Measurements from ENCODE around the gene ADGRB3.
"Not testable (repeated sequence)": the region's sequence is repeated elsewhere in the genome, so short reads cannot be mapped to it uniquely, and the experiment has no call there.

Gene ADGRB3

GRCh38 chr6:68958327-68958726, 323.2 kb downstream of the ADGRB3 start:
- Histone ChIP-seq H3K9me3 (ENCODE audit: control insufficient read depth in 5 of 5, low read length in 5 of 5) (no peaks in the 10 kb centered on the region), H3K27ac (ENCODE audit: low read depth, low read length) (no peak overlapping the region), H3K9ac (ENCODE audit: low read length in 5 of 5) (no peak overlapping the region), H3K4me3 (ENCODE audit: low read depth in 1 of 5, low read length in 5 of 5) (no peak overlapping the region), H3K4me1 (ENCODE audit: control insufficient read depth in 5 of 5, insufficient read depth in 5 of 5, low read length in 5 of 5) (no peaks in the 10 kb centered on the region), H3K27me3 (ENCODE audit: control insufficient read depth in 5 of 5, insufficient read depth in 4 of 5, low read length in 5 of 5) (no peaks in the 10 kb centered on the region), H3K36me3 (ENCODE audit: control insufficient read depth in 5 of 5, insufficient read depth in 5 of 5, low read length in 5 of 5) (no peaks in the 10 kb centered on the region)

- Histone ChIP-seq H3K27me3 (ENCODE audit: control insufficient read depth in 5 of 5, insufficient read depth in 4 of 5, low read length in 5 of 5) (no peaks in the 10 kb centered on the region), H3K36me3 (ENCODE audit: control insufficient read depth in 5 of 5, insufficient read depth in 5 of 5, low read length in 5 of 5) (no peaks in the 10 kb centered on the region), H3K9ac (ENCODE audit: low read length in 5 of 5) (no peak overlapping the region), H3K27ac (ENCODE audit: low read depth, low read length) (no peak overlapping the region), H3K4me3 (ENCODE audit: low read depth in 1 of 5, low read length in 5 of 5) (no peak overlapping the region), H3K9me3 (ENCODE audit: control insufficient read depth in 5 of 5, low read length in 5 of 5) (no peaks in the 10 kb centered on the region), H3K4me1 (ENCODE audit: control insufficient read depth in 5 of 5, insufficient read depth in 5 of 5, low read length in 5 of 5) (peaks cover 0 to 6% (median 0%) of the 10 kb centered on the region in 5 donors)
Observed at GRCh38 chr6:68967549-68968300, 332.6 kb downstream of the ADGRB3 start.

- no peak overlapping the region for H3K27ac ChIP-seq (ENCODE audit: low read depth, low read length)
- H3K36me3 ChIP-seq (ENCODE audit: control insufficient read depth in 5 of 5, insufficient read depth in 5 of 5, low read length in 5 of 5): no peaks in the 10 kb centered on the region
Observed at GRCh38 chr6:68968301-68968649, 333.2 kb downstream of the ADGRB3 start.

GRCh38 chr6:68973066-68973465, 338.0 kb downstream of the ADGRB3 start:
- no peak overlapping the region for H3K27ac ChIP-seq (ENCODE audit: low read depth, low read length)
- peaks cover 0 to 4% (median 0%) of the 10 kb centered on the region in 5 donors for H3K4me1 ChIP-seq (ENCODE audit: control insufficient read depth in 5 of 5, insufficient read depth in 5 of 5, low read length in 5 of 5)
- no peaks in the 10 kb centered on the region for H3K36me3 ChIP-seq (ENCODE audit: control insufficient read depth in 5 of 5, insufficient read depth in 5 of 5, low read length in 5 of 5)
- no peaks in the 10 kb centered on the region for H3K27me3 ChIP-seq (ENCODE audit: control insufficient read depth in 5 of 5, insufficient read depth in 4 of 5, low read length in 5 of 5)
- H3K9ac ChIP-seq (ENCODE audit: low read length in 5 of 5): no peak overlapping the region
- H3K4me3 ChIP-seq (ENCODE audit: low read depth in 1 of 5, low read length in 5 of 5): no peak overlapping the region
- H3K9me3 ChIP-seq (ENCODE audit: control insufficient read depth in 5 of 5, low read length in 5 of 5): no peaks in the 10 kb centered on the region

More at GRCh38 chr6:68968301-68968649, 333.2 kb downstream of the ADGRB3 start:
- Histone ChIP-seq H3K9ac (ENCODE audit: low read length in 5 of 5) (no peak overlapping the region), H3K4me1 (ENCODE audit: control insufficient read depth in 5 of 5, insufficient read depth in 5 of 5, low read length in 5 of 5) (peaks cover 0 to 6% (median 0%) of the 10 kb centered on the region in 5 donors), H3K4me3 (ENCODE audit: low read depth in 1 of 5, low read length in 5 of 5) (no peak overlapping the region), H3K9me3 (ENCODE audit: control insufficient read depth in 5 of 5, low read length in 5 of 5) (no peaks in the 10 kb centered on the region), H3K27me3 (ENCODE audit: control insufficient read depth in 5 of 5, insufficient read depth in 4 of 5, low read length in 5 of 5) (no peaks in the 10 kb centered on the region)

GRCh38 chr6:68975064-68975463, 340.0 kb downstream of the ADGRB3 start:
- Histone ChIP-seq H3K9ac (ENCODE audit: low read length in 5 of 5) (no peak overlapping the region), H3K27me3 (ENCODE audit: control insufficient read depth in 5 of 5, insufficient read depth in 4 of 5, low read length in 5 of 5) (no peaks in the 10 kb centered on the region), H3K4me3 (ENCODE audit: low read depth in 1 of 5, low read length in 5 of 5) (no peak overlapping the region), H3K4me1 (ENCODE audit: control insufficient read depth in 5 of 5, insufficient read depth in 5 of 5, low read length in 5 of 5) (peaks cover 0 to 4% (median 0%) of the 10 kb centered on the region in 5 donors), H3K36me3 (ENCODE audit: control insufficient read depth in 5 of 5, insufficient read depth in 5 of 5, low read length in 5 of 5) (no peaks in the 10 kb centered on the region), H3K9me3 (ENCODE audit: control insufficient read depth in 5 of 5, low read length in 5 of 5) (no peaks in the 10 kb centered on the region), H3K27ac (ENCODE audit: low read depth, low read length) (no peak overlapping the region)

GRCh38 chr6:68975816-68976215, 340.7 kb downstream of the ADGRB3 start:
- Histone ChIP-seq H3K27ac (ENCODE audit: low read depth, low read length) (no peak overlapping the region), H3K27me3 (ENCODE audit: control insufficient read depth in 5 of 5, insufficient read depth in 4 of 5, low read length in 5 of 5) (no peaks in the 10 kb centered on the region), H3K36me3 (ENCODE audit: control insufficient read depth in 5 of 5, insufficient read depth in 5 of 5, low read length in 5 of 5) (no peaks in the 10 kb centered on the region), H3K4me1 (ENCODE audit: control insufficient read depth in 5 of 5, insufficient read depth in 5 of 5, low read length in 5 of 5) (peaks cover 0 to 4% (median 0%) of the 10 kb centered on the region in 5 donors), H3K4me3 (ENCODE audit: low read depth in 1 of 5, low read length in 5 of 5) (no peak overlapping the region), H3K9me3 (ENCODE audit: control insufficient read depth in 5 of 5, low read length in 5 of 5) (no peaks in the 10 kb centered on the region), H3K9ac (ENCODE audit: low read length in 5 of 5) (no peak overlapping the region)

GRCh38 chr6:68976260-68976659, 341.2 kb downstream of the ADGRB3 start:
- Histone ChIP-seq H3K27me3 (ENCODE audit: control insufficient read depth in 5 of 5, insufficient read depth in 4 of 5, low read length in 5 of 5) (no peaks in the 10 kb centered on the region), H3K9ac (ENCODE audit: low read length in 5 of 5) (no peak overlapping the region), H3K27ac (ENCODE audit: low read depth, low read length) (no peak overlapping the region), H3K4me1 (ENCODE audit: control insufficient read depth in 5 of 5, insufficient read depth in 5 of 5, low read length in 5 of 5) (peaks cover 0 to 4% (median 0%) of the 10 kb centered on the region in 5 donors), H3K36me3 (ENCODE audit: control insufficient read depth in 5 of 5, insufficient read depth in 5 of 5, low read length in 5 of 5) (no peaks in the 10 kb centered on the region), H3K4me3 (ENCODE audit: low read depth in 1 of 5, low read length in 5 of 5) (no peak overlapping the region), H3K9me3 (ENCODE audit: control insufficient read depth in 5 of 5, low read length in 5 of 5) (no peaks in the 10 kb centered on the region)

- H3K27ac ChIP-seq (ENCODE audit: low read depth, low read length): no peak overlapping the region
- no peaks in the 10 kb centered on the region for H3K27me3 ChIP-seq (ENCODE audit: control insufficient read depth in 5 of 5, insufficient read depth in 4 of 5, low read length in 5 of 5)
- peaks cover 0 to 4% (median 0%) of the 10 kb centered on the region in 5 donors for H3K4me1 ChIP-seq (ENCODE audit: control insufficient read depth in 5 of 5, insufficient read depth in 5 of 5, low read length in 5 of 5)
- H3K36me3 ChIP-seq (ENCODE audit: control insufficient read depth in 5 of 5, insufficient read depth in 5 of 5, low read length in 5 of 5): no peaks in the 10 kb centered on the region
- no peak overlapping the region for H3K9ac ChIP-seq (ENCODE audit: low read length in 5 of 5)
- H3K4me3 ChIP-seq (ENCODE audit: low read depth in 1 of 5, low read length in 5 of 5): no peak overlapping the region
- no peaks in the 10 kb centered on the region for H3K9me3 ChIP-seq (ENCODE audit: control insufficient read depth in 5 of 5, low read length in 5 of 5)
Observed at GRCh38 chr6:68978411-68978810, 343.3 kb downstream of the ADGRB3 start.

GRCh38 chr6:68981668-68982067, 346.6 kb downstream of the ADGRB3 start:
- H3K27ac ChIP-seq (ENCODE audit: low read depth, low read length); H3K4me3 ChIP-seq (ENCODE audit: low read depth in 1 of 5, low read length in 5 of 5); H3K9ac ChIP-seq (ENCODE audit: low read length in 5 of 5); H3K36me3 ChIP-seq (ENCODE audit: control insufficient read depth in 5 of 5, insufficient read depth in 5 of 5, low read length in 5 of 5); H3K4me1 ChIP-seq (ENCODE audit: control insufficient read depth in 5 of 5, insufficient read depth in 5 of 5, low read length in 5 of 5); H3K9me3 ChIP-seq (ENCODE audit: control insufficient read depth in 5 of 5, low read length in 5 of 5); H3K27me3 ChIP-seq (ENCODE audit: control insufficient read depth in 5 of 5, insufficient read depth in 4 of 5, low read length in 5 of 5): not testable (repeated sequence)

- Histone ChIP-seq H3K36me3 (ENCODE audit: control insufficient read depth in 5 of 5, insufficient read depth in 5 of 5, low read length in 5 of 5) (no peaks in the 10 kb centered on the region), H3K4me3 (ENCODE audit: low read depth in 1 of 5, low read length in 5 of 5) (no peak overlapping the region), H3K4me1 (ENCODE audit: control insufficient read depth in 5 of 5, insufficient read depth in 5 of 5, low read length in 5 of 5) (peaks cover 0 to 2% (median 0%) of the 10 kb centered on the region in 5 donors), H3K9me3 (ENCODE audit: control insufficient read depth in 5 of 5, low read length in 5 of 5) (no peaks in the 10 kb centered on the region), H3K27me3 (ENCODE audit: control insufficient read depth in 5 of 5, insufficient read depth in 4 of 5, low read length in 5 of 5) (no peaks in the 10 kb centered on the region), H3K9ac (ENCODE audit: low read length in 5 of 5) (no peak overlapping the region), H3K27ac (ENCODE audit: low read depth, low read length) (no peak overlapping the region)
Observed at GRCh38 chr6:68988698-68989097, 353.6 kb downstream of the ADGRB3 start.

Data from subcutaneous abdominal adipose tissue (tissue), 5 donors.